NB4 (cell line): ENCODE measurements around the gene RASD1.

ENCODE experiments used
- DNase-seq: peaks from one replicate; pipeline ENCODE4 v3.0.0; 2010; ENCODE audit warnings: low read depth
- H3K4me3 ChIP-seq: one replicate; pipeline ENCODE4 v1.5.1; 2011; ENCODE audit warnings: mild to moderate bottlenecking, low read depth, low read length, moderate library complexity
- MYC ChIP-seq: IDR thresholded peaks from 2 replicates; pipeline ENCODE4 v1.6.1; 2011; ENCODE audit warnings: low read depth, low read length
- POLR2A ChIP-seq: IDR thresholded peaks from 2 replicates; pipeline ENCODE4 v1.6.1; 2011; ENCODE audit warnings: mild to moderate bottlenecking; ENCODE audit not compliant: insufficient read length; ENCODE audit errors: extremely low read depth
- TF ChIP-seq, protein P1 (sequence below): IDR thresholded peaks from one replicate; pipeline ENCODE4 v1.5.1; 2012; ENCODE audit warnings: low read depth, low read length
- TF ChIP-seq, protein P2 (sequence below): IDR thresholded peaks from 2 replicates; pipeline ENCODE4 v1.6.1; 2011; ENCODE audit warnings: low read depth, low read length

Gene RASD1

DNA sequence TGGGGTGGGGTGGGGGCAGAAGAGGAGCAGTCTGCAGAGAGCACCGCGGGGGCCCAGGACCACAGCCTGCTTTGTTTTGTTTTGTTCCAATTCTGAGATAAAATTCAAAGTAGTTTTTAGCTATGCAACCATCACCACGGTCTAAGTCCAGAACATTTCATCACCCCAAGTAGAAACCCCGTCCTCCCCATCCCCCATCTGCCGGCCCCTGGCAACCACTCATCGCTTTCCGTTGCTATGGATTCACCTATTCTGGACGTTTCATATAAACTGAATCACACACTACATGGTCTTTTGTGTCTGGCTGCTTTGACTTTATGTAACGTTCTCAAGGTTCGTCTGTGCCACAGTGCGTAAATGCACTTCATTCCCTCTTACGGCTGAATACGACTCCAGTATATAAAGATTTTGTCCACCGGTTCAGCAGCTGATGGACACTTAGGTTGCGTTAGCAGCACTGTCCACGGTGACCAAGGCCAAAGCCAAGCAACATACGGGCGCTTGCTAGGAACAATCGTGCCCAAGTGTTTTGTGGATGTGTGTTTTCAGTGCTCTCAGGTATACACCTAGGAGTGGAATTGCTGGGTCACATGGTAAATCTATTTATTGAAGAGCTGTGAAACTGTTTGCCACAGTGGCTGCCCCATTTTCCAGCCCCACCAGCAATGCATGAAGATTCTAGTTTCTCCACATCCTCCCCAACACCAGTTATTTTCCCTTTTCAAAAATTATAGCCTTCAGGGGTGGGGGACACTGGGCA lies 27.7 kb upstream of the RASD1 start:
- no peak overlapping the region for H3K4me3 ChIP-seq
- no peak for DNase-seq
- TF ChIP-seq POLR2A, result no peak
- TF ChIP-seq, protein P1, sequence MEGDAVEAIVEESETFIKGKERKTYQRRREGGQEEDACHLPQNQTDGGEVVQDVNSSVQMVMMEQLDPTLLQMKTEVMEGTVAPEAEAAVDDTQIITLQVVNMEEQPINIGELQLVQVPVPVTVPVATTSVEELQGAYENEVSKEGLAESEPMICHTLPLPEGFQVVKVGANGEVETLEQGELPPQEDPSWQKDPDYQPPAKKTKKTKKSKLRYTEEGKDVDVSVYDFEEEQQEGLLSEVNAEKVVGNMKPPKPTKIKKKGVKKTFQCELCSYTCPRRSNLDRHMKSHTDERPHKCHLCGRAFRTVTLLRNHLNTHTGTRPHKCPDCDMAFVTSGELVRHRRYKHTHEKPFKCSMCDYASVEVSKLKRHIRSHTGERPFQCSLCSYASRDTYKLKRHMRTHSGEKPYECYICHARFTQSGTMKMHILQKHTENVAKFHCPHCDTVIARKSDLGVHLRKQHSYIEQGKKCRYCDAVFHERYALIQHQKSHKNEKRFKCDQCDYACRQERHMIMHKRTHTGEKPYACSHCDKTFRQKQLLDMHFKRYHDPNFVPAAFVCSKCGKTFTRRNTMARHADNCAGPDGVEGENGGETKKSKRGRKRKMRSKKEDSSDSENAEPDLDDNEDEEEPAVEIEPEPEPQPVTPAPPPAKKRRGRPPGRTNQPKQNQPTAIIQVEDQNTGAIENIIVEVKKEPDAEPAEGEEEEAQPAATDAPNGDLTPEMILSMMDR, result no peak
- TF ChIP-seq, protein P2, sequence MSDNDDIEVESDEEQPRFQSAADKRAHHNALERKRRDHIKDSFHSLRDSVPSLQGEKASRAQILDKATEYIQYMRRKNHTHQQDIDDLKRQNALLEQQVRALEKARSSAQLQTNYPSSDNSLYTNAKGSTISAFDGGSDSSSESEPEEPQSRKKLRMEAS, result no peak
- no peak for TF ChIP-seq MYC

DNA sequence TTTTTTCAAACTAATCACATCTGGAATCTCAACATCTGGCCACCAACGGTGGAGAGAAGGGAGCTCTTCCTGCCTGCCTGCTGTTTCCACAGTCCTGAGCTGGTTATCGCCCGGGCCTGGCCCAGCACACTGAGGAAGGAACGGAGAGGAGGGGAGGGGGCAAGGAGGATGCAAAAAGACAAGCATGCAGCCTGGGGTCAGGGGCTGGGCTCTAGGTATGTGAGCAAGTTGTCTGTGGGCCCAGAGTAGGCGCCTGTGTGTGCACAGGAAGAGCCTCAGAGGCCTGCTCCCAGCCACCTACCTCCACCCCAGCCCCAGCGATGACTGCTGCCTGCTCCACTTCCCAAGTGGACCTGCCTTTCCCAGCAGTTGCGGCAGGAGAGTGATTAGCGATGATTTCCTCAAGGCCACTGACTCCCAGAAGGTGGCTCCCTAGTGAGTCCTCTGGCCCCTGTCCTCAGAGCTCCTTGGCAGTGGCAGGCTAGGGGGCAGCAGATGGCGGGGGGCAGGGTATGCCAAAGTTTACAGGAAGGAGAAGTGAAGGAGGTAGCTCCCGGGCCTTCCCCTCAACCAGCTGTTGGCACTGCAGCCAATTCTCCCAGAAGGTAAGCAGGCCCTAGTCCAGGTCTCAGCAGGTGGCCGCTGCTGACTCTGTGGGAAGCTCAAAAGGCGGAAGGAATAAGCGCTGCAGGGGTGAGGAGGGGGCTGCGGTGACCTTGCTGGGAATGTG lies 27.0 kb upstream of the RASD1 start:
- TF ChIP-seq MYC (no peak), POLR2A (no peak)
- TF ChIP-seq, protein P2, result no peak
- DNase-seq, result no peak
- no peak overlapping the region for H3K4me3 ChIP-seq

DNA sequence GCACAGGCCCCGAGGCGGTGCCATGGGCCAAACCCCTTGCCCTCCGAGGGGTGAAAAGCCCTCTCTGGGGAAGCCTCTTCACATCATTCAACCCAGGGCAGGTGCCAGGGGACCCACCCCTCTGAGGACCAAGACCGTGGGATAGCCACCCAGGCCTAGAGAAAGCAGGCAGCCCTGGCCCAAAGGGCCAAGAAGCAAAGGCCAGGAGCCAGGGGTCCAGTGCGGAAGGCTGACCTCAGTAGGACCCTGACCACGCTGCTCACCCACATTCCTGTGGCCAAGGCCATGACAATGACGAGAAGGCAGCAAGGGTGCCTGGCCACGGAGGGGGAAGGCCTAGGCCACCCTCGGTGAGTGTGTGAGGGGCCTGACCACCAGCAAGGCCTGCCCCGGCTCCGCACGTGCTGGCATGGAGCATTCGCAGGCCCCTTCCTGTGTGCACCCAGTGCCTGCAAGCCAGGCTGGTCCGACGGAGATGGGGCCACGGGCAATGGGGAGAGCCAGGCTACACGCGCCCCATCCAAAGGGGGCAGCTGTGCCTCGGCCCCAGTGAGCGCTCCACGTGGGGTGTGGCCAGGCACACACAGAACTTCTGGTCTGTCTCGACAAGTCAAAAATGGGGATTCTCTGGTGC lies 24.5 kb upstream of the RASD1 start:
- no peak for DNase-seq
- TF ChIP-seq, protein P2, result no peak
- TF ChIP-seq, protein P1, result no peak
- no peak for TF ChIP-seq MYC
- no peak for TF ChIP-seq POLR2A
- no peak overlapping the region for H3K4me3 ChIP-seq

DNA sequence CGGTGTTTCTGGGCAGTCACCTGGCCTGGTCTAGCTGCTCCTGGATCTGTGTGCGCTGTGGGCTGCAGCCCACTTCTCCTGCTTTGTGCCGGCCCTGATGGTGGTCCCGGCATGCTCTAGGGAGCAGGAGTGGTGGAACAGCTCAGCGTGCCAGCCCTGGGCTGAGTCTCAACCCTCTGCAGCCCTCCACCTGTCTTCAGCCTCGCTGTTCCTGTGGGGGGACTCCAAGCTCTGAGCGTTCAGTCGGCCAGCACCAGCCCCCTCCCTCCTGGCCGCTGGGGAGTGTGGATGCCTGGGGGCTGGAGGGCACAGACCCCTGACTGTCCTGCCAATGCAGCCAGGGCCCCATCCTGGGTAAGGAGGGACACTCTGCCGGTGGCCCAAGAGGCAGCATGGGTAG lies 23.7 kb upstream of the RASD1 start:
- DNase-seq, result no peak
- H3K4me3 ChIP-seq, result no peak overlapping the region
- TF ChIP-seq, protein P2, result no peak
- TF ChIP-seq, protein P1, result no peak

DNA sequence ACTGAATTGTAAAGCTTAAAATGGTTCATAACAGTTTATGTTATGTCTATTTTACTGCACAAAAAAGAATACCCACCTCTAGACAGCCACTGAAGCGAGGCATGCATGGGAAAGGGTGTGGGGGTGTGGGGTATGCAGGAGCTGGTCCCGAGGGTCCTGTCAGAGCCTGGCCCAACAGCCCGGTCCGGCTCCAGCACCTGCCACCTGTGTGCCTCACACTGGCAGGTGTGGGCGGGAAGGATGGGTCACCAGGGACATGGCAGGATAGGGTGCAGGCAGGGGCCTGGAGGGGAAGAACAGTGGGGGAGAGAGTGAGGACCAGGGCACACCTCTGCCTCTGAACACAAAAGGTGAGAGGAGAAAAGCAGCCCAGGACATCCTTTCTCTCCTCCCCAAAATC lies 22.8 kb upstream of the RASD1 start:
- no peak for TF ChIP-seq POLR2A
- TF ChIP-seq, protein P1, result no peak
- no peak for TF ChIP-seq MYC
- TF ChIP-seq, protein P2, result no peak

DNA sequence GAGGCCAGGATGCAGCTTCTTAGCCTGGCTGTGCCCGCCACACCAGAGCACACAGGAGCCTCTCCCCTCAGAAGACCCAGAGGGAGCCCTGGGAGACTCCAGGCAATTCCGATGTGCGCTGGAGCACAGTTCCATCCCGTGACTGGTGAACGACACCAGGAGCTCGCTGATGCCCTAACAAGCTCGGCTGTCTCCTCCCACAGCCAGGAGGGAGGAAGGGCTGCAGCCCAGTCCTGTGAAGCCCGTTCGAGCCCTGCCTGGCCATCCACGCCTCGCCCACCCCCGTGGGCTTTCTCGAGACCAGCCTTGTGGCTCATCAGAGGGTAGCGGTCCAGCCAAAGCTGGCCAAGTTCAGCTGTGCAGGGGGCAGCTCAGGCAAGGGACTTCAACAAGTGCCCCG lies 21.8 kb upstream of the RASD1 start:
- TF ChIP-seq MYC, result no peak
- no peak for TF ChIP-seq POLR2A
- no peak overlapping the region for H3K4me3 ChIP-seq
- no peak for DNase-seq

More for the DNA sequence above, 22.8 kb upstream of the RASD1 start:
- H3K4me3 ChIP-seq, result no peak overlapping the region
- DNase-seq, result no peak
